ENCODE data around the gene CDHR1.

The CDHR1 gene

DNA sequence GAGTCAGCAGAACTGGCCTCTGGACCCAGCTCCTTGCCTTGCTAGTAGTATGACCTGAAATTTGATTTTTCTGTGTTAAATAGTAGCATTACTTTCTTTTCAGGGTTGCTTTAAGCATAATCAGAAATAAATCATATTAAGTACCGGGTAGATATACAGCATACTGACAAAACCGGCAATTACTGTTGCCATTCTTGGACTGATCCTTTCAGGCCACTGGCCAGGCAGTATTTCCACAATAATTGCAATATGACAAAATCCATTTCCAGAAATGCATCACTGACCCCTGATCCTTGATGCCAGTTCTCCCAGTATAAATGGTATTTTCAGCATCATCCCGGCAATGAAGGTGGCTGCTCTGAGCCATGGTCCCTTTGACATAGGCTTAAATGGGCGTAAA is 40.1 kb downstream of the CDHR1 start:
- no peak for DNase-seq

DNA sequence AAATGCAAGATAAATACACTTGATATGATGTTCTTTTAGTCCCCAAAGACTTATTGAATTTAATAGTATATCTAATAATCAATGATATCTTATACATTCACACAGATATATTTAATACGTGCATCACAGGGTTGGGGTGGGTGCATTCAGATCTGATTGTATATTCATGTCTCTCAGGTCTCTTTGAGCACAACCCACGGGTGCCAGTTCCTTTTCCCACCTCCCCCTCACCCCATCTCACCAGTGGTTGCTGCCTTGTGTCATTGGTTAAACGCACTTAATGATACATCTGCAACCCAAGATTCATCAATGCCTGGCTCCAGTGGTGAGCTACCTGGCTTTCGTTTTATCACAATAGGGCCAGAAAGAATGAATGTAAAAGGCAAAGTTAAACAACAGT is 40.8 kb downstream of the CDHR1 start:
- DNase-seq, result no peak

DNA sequence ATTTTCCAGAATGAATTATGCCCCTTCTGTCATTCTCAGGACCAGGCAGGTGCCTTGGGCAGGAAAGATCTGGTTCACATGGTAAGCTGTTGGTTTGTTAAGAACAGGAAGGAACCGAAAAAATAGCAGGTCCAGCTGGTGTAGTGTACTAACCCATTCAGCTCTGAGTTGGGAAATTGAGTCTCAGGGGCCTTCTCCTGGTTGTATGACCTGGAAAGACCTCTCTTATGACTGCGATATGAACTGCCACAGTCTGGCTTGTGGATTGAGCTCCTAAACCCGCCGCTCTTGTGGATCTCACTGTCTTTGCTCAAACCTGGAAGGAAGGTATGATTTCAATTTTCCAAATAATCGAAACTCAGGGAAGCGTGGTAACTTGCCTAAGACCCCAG is 42.5 kb downstream of the CDHR1 start:
- no peak for DNase-seq

DNA sequence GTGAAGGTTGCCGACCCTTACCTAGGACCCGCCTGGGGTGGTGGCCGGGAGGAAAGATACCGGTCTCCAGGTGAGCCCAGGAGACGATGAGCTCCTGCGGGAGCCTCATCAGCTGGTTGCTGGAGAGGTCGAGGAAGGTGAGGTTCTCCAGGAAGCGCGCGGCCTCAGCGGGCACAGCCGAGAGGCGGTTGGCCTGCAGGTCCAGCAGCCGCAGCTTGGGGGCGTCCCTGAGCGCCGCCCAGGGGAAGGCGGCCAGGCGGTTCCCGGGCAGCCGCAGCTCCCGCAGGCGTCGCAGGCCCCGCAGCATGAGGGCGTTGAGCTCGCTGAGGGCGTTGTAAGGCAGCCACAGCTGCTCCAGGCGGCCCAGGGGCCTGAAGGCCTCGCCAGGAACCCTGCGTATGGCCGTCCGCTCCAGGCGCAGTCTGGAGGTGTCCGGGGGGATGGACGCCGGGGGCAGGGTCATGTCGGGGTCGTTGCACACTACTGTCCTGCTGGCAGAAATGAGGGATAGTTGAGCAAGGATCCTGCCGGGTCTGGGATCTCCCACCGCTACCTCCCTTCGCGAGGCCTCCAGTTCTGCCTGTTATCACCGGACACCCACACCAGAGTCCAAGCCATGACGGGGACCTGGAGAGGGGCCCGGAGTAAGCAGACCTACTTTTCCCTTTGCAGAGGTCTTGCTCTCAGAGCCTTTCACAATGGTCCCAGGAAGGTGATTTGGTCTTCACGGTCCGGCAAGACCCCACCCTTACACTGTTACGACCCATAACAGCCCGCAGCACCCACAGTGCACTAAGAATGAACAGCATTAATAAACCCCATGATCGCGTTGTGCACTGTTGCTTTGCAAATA is 43.1 kb downstream of the CDHR1 start:
- peak; percentile 30 for DNase-seq

DNA sequence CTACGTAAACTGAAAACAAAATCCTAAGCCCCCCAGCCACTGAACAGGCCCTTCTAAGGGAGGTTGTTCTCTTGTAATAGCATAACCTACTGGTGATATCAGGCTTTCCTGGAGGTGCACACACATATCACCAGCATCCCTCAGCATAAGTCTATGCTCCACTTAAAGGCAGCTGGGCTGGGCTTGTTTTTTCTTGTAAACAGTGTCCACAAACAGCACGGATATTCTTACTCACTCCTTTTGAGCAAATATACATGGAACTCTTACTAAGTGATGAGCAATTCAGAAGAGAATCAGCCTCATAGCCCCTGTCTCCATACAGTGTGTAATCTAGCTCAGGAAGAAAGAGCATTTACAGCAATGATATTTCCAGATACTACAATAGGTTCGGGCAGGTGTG is 44.6 kb downstream of the CDHR1 start:
- DNase-seq, result no peak

DNA sequence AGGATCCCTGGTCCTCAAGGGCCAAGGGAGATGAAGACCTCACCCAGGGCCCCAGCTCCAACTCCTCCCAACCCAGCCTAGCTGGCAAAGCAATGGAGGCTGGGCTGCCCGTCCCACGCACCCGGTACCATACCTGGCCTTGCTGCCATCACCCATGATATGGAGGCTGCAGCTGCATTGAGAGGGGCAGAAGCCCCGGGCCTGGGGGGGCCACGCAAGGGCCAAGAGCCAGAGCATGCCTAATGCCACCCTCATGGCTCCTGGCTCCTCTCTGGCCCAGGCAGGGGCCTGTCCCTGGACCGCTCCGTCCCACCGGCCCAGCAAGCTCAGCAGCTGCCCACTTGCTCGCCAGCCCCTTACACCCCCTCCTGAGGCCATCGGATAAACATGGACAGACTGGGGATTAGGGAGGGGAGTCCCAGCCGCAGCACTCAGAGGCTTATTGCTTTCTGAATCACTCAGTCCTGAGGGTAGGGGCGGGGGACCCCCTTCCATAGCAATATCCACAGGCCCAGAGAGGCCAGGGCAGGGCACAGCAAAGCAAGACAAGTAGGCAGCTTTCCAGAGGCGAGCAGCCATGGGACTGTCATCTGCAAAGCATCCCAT is 47.0 kb downstream of the CDHR1 start, which contains the start of gene LRIT1:
Gene LRIT1, minus strand, starts transcription at position 362 of the 606 bp plus-strand sequence. Its CDS starts 107 bp downstream, at position 255.
- DNase-seq, result no peak

DNA sequence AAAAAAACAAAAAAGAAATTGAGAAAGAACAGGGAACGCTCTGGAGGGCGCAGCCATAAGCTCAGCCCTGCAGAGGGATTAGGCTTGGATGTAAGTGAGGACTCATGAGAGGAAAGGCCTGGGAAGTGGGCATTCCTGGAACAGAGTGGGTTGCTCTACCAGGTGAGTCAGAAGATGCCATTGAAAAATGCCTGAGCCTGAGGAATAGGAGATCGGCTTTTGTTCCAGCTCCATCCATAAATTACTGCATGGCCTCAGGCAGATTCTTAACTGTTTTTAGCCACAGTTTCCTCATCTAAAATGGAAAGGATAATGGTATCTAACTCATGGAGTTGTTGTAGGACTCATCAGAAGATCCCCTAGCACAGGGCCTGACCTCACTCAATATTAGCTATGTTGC is 49.4 kb downstream of the CDHR1 start:
- no peak for DNase-seq

DNA sequence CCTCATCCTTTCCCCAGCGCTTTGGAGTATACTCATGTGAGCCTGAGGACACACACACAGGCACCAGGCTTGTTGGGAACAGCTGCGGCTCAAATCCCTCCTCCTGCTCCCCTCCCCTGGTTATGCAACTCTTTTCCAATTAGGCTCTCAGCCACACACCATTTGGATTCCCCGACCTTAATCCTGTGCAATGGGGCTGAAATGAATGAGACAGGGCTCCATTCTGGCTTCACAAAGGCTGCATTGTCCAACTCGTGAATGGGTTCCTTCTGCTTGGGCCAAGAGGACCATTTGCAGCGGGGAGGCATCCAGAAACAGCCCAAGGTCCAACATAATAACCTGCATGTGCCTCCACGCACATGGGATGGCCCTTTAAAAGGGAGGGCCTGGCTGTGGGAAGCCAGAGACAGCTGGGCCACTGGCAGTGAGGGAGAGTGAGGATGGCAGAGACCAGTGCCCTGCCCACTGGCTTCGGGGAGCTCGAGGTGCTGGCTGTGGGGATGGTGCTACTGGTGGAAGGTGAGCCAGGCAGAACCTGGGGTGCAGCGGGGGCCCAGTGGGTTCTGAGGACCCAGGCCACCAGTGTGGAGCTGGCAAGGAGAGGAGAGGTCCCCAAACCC is 50.4 kb downstream of the CDHR1 start, which contains the start of gene RGR:
Gene RGR, plus strand, starts transcription at position 403 of the 620 bp plus-strand sequence. Its CDS starts 38 bp downstream, at position 441.
- DNase-seq, result no peak

DNA sequence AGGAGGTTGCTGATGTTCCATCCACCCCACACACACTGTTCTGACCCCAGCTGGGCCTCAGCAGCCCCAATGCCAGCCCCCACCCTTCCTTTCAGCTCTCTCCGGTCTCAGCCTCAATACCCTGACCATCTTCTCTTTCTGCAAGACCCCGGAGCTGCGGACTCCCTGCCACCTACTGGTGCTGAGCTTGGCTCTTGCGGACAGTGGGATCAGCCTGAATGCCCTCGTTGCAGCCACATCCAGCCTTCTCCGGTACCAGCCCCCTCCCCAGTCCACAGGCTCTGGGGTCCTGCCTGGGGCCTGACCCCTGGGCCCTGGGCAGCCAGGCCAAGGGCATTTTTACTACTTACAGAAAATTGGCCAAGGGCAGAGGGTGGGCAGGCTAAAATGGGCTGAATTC is 53.2 kb downstream of the CDHR1 start:
- no peak for DNase-seq

DNA sequence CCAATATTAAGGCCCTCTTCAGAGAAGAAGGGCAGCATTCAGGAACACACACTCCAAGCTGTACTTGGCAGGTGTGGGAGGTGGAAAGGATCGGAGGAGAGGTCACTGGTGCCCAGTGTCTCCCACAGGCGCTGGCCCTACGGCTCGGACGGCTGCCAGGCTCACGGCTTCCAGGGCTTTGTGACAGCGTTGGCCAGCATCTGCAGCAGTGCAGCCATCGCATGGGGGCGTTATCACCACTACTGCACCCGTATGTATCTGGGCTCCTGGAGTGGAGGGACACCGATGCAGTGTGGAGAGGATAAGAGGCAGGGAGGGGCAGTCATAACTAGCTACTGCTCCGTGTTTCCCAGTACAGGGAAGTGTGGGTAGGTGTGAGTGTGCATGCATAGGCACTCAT is 54.5 kb downstream of the CDHR1 start:
- no peak for DNase-seq

DNA sequence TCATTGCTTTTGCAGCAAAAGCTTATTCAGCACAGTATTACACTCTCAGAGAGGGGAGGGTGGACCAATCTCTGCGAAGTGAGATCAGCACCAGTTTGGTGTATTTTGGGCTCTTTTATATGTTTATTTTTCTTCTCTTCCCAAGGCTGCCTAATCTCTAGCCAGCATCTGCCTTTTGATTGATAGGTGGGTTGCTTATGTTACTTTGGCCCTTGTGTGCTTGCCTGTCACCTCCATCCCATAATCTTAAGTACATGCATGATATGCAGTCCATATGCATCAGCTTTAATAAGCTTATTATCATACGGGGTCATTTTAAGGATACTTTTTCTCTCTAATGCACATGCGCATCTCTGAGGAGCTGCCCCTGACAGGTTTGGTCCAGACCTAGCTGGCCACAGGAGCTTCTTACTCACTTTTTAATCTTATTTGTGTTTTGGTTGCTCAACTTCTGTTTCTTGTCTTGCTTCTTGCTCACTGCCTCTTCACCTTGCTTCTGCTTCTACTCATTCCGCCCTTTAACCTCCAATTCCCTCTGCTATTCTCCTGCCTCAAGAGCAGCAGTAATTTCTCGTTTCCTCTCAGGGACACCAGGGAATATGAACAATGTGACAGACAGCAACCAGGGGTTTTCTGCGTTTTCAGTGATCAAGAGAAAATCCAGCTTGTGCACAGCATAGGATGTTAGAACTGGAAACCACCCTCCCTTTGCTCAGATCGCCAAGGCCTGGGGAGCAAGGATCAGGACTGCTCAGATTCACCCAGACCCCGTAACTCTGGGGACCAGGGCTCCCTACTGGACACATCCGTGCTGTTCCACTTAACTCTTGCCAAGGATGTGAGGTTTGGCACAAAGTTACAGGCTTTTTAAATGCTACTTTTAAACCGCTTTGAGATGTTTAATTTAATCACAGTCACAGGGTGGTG is 60.5 kb downstream of the CDHR1 start:
- DNase-seq, result no peak

DNA sequence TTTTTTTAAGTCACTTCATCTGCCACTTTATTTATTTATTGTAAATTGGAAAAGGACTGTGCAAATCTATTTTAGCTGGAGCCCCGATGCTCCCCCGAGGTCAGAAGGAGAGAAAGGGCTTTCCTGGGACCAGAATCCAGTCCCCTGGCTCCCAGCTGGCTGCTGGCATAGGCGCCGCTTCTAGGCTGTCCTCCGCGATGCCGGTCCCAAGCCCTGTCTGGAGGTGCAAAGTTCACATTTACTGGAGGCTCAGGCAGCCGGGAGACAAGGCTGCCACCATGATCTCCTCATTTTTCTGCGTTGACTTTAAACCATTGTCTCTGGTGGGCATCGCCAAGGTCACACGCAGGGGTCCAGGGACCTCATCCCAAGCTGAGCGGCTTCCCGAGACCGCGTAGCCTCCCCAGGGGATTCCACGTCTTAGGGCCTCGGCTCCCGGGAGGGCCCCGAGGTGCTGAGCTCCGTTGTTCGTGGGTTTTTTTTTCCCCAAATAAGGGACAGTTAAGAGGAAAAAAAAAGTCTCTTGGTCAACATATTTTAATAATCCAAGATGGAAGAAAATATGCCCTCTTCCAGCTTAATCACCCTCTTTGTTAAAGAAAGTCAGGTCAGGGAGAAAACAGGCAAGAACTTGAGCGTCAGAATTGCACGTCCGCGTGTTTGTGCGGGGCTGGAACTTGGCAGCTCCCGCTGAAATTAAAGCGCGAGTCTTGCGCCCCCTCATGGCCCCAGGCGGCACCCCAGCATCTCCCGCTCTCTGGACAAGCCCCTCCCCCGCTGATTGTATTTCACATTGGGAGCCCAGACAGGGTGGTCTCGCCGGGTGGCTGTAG is 62.4 kb downstream of the CDHR1 start:
- peak; percentile 79 for DNase-seq

DNA sequence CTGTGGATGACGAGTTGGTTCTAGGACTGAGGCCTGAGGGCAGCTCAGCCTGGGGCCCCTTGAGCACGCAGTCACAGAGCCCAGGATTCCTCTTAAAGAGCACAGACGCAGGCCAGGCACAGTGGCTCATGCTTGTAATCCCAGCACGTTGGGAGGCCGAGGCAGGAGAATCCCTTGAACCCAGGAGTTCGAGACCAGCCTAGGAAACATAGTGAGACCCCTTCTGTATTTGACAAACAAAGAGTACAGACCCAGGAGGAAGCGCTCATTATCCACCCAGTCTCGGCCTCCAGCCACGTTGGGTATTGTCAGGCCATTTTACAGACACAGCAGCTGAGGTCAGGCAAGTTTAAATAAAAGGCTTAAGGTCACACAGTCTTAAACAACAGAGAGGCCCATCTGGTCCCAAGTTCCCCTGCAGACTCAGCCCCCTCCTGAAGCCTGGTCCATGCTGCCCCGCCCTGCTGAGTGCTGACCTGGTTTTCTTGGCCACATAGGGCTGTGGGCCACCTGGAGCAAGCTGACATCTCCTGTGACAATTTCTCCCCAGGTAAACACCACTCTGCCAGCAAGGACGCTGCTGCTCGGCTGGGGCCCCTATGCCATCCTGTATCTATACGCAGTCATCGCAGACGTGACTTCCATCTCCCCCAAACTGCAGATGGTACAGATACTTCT is 63.1 kb downstream of the CDHR1 start:
- no peak for DNase-seq

DNA sequence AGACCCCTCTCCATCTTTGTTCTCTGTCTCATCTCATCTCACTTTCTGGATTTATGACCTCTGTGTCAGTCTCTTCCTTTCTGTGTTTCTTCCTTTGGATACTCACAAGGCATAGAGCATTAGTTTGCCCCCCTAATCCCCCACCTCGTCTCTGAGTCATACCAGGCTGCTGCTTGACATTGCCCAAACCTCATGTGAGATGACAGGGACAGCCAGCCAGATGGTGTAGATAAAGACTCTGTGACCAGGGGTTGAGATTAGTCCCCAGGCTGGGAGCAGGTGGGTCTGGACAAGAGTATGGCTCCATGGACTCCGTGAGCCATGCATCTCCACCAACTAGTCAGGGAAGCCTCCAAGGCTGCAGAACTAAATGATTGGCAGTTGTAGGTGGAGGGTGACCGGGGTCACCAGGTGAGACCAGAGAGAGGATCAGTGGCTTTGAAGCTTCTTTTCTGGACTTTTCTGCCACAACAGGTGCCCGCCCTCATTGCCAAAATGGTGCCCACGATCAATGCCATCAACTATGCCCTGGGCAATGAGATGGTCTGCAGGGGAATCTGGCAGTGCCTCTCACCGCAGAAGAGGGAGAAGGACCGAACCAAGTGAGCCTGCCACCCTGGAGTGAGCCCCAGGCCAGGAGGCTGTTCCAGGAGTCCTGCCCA is 63.8 kb downstream of the CDHR1 start:
- DNase-seq, result no peak

DNA sequence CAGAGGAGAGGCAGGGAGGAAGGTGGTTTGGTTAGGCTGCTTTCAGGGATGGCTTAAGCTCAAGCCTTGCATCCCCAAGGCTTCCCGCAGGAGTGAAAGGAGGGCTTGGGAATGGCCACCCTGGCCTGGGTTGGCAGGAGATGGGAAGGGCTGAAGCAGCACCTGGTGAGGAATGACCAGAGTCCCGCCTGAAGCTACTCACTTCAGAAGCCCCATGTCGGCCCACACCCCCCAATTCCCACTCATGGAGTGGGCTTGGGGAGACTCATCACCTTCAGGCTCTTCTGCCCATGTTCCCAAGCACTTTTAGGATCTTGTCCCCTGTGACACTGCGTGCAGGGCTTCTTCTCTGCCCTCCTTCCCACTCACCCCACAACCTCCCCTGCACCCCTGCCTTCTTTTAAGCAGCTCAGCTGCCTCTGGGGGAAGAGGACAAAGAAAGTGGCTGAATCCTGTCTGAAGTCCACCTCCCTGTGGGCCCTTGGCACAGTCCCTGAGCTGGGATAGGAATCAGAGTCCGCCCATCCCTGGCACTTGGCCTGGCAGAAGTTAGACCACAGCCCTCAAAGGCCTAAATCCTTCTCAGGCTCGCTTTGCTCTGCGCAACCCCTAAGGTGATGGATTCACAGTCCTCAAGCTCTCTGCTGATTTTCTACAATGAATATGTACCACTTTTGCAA is 67.0 kb downstream of the CDHR1 start:
- DNase-seq, result no peak

DNA sequence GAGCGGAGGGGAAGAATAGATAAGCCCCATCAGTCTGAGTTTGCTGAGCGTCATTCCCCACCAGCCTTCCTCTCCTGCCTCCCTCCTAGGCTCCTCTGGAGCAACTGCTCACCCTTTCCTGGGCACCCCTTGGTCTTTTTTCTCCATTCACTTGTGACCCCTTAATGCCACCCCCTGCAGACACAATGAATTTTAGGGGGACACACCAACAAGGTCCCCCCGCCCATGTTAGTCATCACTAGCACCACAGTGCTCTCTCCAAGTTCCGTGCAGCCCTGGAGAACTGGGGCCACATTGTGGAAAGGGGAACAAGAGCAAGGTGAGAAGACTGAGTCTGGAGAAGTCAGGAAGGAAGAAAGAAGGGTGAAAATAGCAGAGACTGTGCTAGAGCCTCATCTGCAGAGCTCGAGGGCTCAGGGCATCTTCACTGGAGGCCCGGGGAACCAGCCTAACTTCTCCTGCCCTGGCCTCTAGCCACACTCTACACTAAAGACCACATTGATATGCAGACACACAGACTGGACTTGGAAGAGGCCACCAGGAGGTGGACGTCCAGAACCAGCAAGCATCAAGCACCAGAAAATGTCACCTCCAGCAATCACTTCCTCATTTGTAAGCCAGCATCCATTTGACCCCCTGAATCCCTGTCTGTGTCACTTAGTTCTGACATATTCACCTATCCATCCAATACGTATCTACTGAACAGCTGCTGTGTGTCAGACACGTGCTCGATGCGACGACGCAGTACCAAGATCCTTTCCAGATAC is 68.0 kb downstream of the CDHR1 start:
- no peak for DNase-seq

DNA sequence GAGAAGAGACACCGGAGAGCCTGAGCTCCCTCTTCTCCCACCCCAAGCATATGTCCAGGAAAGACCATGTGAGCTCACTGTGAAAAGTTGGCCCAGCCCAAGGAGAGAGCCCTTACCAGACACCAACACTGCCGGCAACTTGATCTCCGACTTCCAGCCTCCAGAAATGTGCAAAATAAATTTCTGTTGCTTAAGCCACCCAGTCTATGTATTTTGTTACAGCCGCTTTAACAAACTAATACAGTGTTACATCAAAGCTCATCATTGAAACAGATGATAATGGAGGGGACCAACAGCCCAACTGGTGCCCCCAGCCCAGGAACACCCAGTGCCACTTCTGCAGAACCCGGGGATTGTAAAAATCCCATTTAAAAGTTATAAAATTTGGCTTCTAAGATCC is 69.4 kb downstream of the CDHR1 start:
- DNase-seq, result no peak

DNA sequence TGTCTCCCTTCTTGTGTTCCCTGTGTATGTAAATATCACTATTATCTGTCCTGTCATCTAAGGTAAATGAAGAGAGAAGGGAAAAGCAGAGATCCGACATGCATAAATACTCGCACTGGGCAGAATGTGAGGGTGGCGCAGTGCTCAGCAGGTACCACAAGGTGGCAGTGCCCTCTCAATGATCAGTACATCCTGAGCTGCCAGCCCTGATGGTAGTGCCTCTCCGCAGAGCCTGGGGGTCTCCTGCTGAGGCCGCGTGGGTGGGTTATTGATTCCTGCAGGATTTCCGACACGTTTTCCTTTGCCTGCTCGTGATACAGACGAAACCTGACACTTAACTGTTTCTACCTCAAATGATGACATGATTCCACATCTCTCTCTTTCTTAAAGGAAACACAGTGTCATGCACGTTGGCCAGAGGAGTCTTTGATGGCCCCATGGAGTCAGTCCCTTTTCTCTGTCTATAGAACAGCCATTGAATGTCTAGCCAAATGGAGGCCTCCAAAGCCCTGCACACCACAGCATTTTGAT is 70.3 kb downstream of the CDHR1 start:
- DNase-seq, result peak; percentile 81

DNA sequence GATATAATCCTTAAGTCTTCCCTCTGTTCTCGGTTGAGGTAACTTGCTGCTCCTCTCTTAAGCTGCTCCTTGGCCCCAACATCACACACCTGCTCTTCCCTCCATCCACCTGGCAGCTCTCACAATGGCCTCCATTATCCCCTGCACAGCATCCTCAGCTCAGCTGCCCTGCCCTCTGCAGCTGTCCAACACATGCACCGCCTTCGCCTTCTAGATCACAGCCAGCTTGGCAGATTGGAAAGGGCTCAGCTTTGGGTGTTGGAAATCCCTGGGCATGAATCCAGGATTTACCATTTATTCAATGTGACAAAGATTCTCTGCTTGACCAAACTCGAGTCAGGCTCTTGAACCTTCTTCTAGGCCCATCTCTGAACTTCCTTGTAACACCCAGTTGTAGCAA is 71.1 kb downstream of the CDHR1 start:
- DNase-seq, result no peak

Data from activated CD4-positive, alpha-beta T cell treated with anti-CD3 and anti-CD28 coated beads for 48 hours (primary cell).